Stimulated activated CD8-positive, alpha-beta memory T cell treated with anti-CD3 and anti-CD28 coated beads, Interleukin-7, amount 100 ng/mL, for 4 hours (primary cell): ENCODE measurements around the gene TVP23B.
A peak's percentile ranks its signal among the peaks of the same experiment; 100 is the strongest.
"Not testable (repeated sequence)": the region's sequence is repeated elsewhere in the genome, so short reads cannot be mapped to it uniquely, and the experiment has no call there.

Experiments
- DNase-seq, 2 donors: peaks; one replicate each; pipeline ENCODE4 v3.0.0-alpha.2; 2020; ENCODE audit warnings: low read depth in 2 of 2

The TVP23B gene

DNA sequence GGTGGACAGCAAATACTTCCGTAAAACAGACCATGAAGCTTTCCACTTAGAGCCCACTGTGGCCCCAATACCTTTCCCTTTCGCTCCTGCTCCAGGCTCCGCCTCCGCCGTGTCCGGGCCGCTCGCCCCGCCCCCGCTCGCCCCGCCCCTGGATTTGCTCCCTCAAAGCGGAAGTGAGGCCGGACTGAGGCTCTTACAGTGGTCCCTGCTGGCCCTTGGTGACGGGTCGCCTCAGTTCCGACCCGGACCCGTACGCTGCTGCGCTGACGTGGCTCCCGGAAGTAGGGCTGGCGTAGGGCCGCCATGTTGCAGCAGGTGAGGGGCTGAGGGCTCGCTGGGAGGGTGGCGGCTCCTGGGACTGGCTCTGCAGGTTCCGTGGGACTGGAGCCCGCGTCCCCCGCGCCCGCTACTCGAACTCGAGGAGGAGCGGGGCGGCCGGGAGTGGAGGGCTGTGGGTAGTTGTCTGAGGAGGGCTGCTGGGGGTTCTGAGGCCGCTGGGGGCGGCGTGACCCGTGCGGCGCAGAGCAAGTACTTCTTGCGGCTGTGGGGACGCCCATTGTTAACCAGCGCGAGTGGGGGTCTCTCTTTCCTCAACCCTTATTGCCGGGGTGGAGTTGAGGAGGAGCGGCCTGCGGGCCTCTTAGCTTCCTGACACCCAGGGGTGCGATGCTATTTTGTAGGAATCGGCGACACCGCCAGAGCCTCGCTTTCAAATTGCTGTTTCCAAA lies at the start of gene TVP23B:
Gene TVP23B, plus strand, starts transcription at position 193 of the 728 bp plus-strand sequence. Its CDS starts 111 bp downstream, at position 304.
- peak; percentile 93 to 96 for DNase-seq

DNA sequence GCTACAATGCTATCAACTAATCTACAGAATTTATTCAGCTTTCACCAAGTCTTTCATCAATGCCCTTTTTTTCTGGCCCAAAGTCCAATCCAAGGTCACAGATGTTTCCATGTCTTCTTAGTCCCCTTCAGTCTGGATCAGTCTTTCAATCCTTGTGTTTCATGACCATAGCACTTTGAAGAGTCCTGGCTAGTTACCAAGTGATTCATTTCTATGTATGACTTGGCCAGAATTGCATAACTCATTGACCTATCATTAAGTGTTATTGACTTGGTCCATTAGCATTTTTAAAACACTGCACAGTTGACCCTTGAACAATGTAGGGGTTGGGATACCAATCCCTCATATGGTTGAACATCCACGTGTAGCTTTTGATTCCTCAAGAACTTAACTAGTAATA lies 48.5 kb upstream of the TVP23B start:
- not testable (repeated sequence) for DNase-seq

DNA sequence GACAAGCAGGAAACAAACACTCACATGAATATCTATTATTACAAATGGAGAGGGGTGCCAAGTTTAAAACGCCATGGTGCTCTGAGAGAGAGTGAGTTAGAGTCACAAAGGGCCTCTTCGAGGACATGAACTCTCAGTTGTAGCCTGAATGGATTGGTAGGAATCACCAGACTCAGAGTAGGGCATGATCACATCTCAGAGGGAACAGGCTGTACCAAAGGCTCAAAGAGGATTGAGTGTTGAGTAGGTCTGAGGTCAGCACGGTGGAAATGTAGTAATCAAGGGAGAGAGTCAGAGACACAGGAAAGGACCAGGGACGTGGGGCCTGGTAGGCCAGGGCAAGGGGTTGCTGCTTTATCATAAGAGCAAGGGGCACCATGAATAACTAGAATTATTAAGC lies 47.6 kb upstream of the TVP23B start:
- not testable (repeated sequence) for DNase-seq

DNA sequence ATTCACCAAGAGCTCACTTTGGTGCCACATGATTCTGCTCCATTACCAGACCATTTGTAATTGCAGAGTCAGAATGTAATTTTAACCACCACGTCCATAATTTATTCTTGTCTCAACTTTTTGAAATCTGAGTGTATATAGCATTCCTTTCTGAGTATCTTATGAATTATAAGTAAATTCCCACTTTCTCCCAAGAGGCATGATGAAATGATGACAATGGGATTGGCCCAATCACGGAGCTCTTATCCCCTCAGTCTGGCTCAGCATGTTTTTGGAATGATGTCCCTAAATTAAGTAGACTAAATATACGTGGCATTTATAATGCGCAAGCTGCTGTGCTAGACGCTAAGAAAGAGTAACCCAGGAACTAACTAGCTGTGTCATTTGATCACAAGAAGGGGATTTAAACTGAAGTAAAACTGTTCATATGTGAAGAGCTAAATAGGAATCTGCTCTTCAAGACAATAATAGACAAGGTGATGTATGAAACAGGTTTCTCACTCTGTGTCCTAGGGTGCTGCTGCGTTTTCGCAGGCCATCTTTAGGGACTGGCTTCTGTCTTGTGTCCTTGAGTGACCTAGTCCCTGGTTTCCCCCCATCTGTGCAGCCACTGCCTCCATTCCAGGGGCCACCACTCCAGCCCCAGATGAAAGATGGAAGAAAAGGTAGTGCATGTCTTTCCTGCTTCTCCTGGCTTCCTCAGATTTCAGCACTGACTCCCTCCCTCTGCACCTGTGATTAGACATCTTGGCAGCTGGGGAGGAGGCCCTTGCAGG lies 41.2 kb upstream of the TVP23B start:
- not testable (repeated sequence) for DNase-seq

DNA sequence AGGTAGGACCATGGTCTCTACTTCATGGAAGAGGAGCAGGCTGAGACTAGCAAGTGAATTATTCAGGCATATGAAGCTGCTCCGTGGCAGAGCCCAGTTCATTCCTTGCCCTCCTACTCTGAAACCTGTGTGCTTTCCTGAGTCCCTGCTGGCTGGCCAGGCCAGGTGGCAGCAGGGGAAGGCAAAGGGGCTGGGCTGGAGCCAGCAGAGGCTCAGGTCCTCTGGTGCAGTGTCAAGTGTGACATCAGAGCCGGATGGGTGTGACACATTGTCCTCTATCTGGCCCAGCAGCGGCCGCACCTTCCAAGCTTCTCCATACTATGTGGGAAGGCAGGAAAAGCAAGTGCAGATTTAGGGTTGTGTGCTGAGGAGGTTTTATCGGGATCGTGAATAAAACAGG lies 39.8 kb upstream of the TVP23B start:
- DNase-seq: not testable (repeated sequence)

DNA sequence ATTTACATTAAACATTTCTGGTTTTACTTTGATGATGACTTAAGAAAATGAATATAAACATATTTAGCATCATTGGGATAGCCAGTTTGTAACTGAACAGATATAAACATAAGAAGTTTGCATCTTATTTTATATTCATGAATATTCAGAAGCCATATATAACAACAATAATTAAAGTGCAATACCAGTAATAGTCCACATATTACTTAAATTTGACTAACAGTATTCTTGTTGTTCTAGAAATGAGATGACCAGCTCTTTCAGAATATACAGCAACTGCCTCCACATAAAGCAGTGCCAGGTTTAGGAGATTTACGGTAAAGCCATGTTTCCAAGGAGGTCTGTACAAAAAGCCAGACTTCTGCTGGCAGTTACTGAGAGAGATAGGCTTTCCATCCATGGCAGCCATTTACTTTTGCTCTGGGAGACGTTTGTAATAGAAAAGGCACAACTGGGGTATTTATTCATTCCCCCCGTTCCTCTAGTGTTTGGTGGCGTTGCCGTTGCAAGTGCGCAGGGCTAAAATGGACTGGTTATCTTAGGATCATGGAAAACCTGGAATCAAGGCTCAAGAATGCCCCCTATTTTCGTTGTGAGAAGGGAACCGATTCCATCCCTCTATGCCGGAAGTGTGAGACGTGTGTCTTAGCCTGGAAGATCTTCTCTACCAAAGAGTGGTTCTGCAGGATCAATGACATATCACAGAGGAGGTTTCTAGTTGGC lies 37.1 kb upstream of the TVP23B start, which contains the start of gene FBXW10:
Gene FBXW10, plus strand, starts transcription at position 356 of the 723 bp plus-strand sequence. Its CDS starts 191 bp downstream, at position 547.
- not testable (repeated sequence) for DNase-seq

GRCh38 chr17:18744726-18745125 lies 36.3 kb upstream of the TVP23B start:
- not testable (repeated sequence) for DNase-seq

DNA sequence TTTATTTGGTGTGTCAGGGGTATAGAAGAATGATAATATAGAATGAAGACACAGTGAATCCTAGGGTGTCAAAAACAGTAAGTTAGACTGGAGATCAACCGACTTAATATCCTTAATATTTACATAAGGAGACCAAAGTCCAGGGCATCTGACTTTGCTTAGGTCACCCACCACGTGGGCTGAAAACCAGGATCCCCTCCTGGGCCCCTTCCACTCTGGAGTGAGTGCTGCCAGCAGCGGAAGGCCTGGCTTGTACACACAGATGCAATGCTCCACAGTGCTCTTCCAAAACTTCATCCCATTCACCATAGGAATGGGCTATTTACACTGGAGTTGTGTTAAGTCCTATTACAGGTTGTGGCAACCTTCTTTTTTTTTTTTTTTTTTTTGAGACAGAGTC lies 34.4 kb upstream of the TVP23B start:
- DNase-seq: not testable (repeated sequence)

GRCh38 chr17:18747501-18747900 lies 33.5 kb upstream of the TVP23B start:
- DNase-seq: not testable (repeated sequence)

GRCh38 chr17:18750242-18750641 lies 30.7 kb upstream of the TVP23B start:
- not testable (repeated sequence) for DNase-seq

DNA sequence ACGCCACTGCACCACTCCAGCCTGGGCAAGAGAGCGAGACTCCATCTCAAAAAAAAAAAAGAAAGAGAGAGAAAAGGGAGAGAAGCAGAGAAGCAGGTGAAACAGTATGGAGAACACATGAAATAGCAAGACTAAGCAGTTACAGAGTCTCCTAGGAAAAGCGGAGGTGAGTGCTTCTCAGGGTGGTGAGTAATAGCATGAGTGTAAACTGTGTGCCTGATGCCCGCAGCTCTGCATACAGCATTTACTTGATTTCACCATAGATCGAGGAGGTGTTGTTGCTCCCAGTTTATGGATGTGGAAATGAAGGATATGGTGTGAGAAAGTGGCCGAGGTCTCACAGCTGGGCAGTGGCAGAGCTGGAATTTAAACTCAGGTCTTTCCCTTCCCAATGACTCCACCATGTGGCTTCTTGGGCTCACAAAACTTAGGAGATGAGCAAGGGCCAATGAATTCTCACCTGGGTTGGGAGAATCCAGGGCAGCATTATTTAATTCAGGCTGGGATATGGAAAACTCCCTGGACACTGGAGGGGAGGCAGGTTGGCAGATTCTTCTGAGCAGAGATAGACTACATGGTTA lies 27.1 kb upstream of the TVP23B start:
- not testable (repeated sequence) for DNase-seq

DNA sequence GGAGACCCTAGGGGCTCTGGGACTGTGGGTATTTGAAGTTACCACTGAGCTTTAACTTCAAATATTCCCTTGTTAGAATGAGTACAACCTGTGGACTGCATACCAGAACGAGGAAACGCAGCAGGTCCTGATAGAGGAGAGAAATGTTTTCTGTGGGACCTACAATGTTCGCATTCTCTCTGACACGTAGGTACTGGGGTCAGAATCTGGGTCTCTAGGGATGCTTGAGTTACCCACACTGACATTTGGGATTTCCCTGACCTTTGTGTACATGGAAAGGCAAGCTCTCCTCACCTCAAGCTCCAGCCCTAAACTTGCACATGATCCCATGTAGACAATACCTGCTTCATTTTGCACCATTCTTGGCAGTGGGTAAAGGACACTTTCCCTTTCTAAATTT lies 25.0 kb upstream of the TVP23B start:
- not testable (repeated sequence) for DNase-seq

DNA sequence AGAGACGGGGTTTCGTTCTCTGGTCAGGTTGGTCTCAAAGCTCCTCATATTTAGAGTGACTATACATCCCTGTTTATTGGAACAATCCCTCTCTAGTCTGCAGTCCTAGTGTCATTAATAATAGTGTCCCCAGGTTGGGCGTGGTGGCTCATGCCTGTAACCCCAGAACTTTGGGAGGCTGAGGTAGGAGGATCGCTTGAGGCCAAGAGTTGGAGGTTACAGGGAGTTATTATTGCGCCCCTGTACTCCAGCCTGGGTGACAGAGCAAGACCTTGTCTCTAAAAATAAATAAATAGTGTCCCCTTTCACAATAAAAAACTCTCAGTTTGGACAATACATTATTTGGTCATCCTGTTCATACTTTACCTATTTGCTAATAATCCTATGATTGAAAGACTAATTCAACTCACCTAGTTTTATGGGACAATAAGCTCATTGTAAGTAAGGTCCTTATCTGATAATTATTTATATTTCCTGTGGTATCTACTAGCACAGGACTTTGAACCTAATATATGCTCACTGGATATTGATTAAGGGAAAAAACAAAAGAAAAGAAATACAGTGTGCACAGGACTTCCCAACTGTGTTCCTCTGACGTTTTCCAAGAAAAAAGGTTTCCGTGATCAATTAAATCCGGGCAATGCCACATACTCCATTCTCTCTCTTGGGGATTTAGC lies 23.5 kb upstream of the TVP23B start:
- not testable (repeated sequence) for DNase-seq

DNA sequence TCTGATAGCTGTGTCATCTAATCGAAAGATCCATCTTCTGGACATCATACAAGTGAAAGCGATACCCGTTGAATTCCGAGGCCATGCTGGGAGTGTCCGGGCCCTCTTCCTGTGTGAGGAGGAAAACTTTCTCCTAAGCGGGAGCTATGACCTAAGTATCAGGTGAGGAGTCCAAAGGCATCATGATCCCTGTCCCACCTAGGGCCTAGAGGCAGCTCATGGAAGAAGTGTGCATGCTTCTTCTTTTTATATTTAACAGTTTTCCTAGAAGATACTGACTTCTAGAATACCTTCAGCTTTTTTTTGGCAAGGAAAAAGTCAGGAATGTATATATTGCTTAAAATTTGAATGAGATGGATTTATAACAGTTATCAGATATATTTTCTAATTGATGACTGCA lies 22.6 kb upstream of the TVP23B start:
- DNase-seq: not testable (repeated sequence)

DNA sequence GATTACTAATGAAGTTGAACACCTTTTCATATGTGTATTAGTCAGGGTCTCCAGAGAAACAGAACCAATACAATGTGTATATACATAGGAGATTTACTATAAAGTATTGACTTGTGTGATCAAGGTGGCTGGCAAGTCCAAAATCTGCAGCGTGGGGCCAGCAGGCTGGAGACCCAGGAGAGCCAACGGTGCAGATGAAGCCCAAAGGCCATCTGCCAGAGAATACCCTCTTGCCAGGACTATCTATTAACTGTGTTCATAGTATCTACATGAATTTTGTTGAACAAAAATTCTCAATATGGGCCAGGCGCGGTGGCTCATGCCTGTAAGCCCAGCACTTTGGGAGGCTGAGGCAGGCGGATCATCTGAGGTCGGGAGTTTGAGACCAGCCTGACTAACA lies 20.8 kb upstream of the TVP23B start:
- DNase-seq: not testable (repeated sequence)

GRCh38 chr17:18770572-18770971 lies 10.4 kb upstream of the TVP23B start:
- not testable (repeated sequence) for DNase-seq

- DNase-seq: not testable (repeated sequence)
Observed at GRCh38 chr17:18771066-18771465, 9.9 kb upstream of the TVP23B start.

GRCh38 chr17:18772471-18772870 lies 8.5 kb upstream of the TVP23B start:
- no peak for DNase-seq

- not testable (repeated sequence) for DNase-seq
Observed at GRCh38 chr17:18781805-18782204, 822 bp downstream of the TVP23B start.

DNA sequence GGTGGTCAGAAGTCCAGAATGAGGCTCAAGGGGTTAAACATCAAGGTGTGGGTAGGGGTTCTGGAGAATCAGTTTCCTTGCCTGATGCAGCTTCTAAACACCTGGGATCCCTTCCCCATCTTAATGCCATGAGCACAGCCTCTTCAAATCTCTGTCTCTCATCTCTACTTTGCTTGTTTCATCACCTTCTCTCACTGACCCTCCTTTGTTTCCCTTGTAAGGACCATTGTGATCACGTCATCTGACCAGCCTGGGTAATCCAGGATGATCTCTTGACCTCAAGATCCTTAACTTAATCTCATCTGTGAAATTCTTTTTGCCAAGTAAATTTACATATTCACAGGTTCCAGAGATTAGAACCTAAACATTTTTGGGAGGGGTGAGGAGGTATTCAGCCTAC lies 5.0 kb downstream of the TVP23B start:
- DNase-seq: not testable (repeated sequence)

GRCh38 chr17:18786890-18787289 lies 5.9 kb downstream of the TVP23B start:
- not testable (repeated sequence) for DNase-seq
